Duodenal mucosa (tissue), 2 donors: ENCODE results near the gene ASS1.

Experiments used
- H3K27ac ChIP-seq: one replicate; pipeline ENCODE4 v1.7.0; 2013; ENCODE audit warnings: low read depth, low read length
- H3K27me3 ChIP-seq, 2 donors: one replicate each; pipeline ENCODE4 v1.7.0; 2013; ENCODE audit warnings: low read length in 2 of 2, control low read depth in 1 of 2; ENCODE audit not compliant: insufficient read depth in 2 of 2, control insufficient read depth in 1 of 2
- H3K36me3 ChIP-seq, 2 donors: one replicate each; pipeline ENCODE4 v1.7.0; 2013; ENCODE audit warnings: low read length in 2 of 2, control low read depth in 1 of 2; ENCODE audit not compliant: insufficient read depth in 2 of 2, control insufficient read depth in 1 of 2
- H3K4me1 ChIP-seq, 2 donors: one replicate each; pipeline ENCODE4 v1.7.0; 2013; ENCODE audit warnings: low read length in 2 of 2, control low read depth in 1 of 2; ENCODE audit not compliant: insufficient read depth in 2 of 2, control insufficient read depth in 1 of 2
- H3K4me3 ChIP-seq, 2 donors: one replicate each; pipeline ENCODE4 v1.7.0; 2013; ENCODE audit warnings: low read length in 2 of 2, low read depth in 1 of 2
- H3K9ac ChIP-seq, 2 donors: one replicate each; pipeline ENCODE4 v1.7.0; 2013; ENCODE audit warnings: low read length in 2 of 2, low read depth in 1 of 2
- H3K9me3 ChIP-seq, 2 donors: one replicate each; pipeline ENCODE4 v1.7.0; 2013; ENCODE audit warnings: low read length in 2 of 2, control low read depth in 1 of 2; ENCODE audit not compliant: control insufficient read depth in 1 of 2

Gene ASS1

DNA sequence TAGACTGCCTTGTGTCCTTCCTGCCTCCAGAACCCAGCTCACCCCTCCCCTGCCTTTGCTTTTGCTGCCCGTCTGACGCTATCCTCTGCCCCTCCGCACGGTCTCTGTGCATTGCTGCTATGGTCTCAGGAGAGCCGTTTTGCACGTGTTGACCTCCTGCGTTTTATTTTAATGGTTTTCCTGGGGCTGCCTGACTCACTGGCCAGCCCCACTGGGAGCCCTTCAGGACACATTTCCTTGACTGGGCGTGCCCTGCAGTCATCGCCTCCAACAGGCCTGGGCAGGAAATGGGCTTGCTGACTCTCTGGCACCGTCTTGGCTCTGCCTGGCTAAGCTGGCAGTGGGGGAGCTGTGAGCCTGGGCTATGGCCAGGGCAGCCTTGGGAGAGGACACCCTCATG, 17.9 kb upstream of the ASS1 start:
- Histone ChIP-seq H3K9me3 (peaks cover 0 to 9% of the 10 kb centered on the region in 2 donors), H3K4me3 (no peak overlapping the region), H3K27me3 (no peaks in the 10 kb centered on the region), H3K4me1 (peaks cover 18 to 20% of the 10 kb centered on the region in 2 donors), H3K36me3 (peaks cover 0 to 3% of the 10 kb centered on the region in 2 donors), H3K9ac (no peak overlapping the region), H3K27ac (no peak overlapping the region)

DNA sequence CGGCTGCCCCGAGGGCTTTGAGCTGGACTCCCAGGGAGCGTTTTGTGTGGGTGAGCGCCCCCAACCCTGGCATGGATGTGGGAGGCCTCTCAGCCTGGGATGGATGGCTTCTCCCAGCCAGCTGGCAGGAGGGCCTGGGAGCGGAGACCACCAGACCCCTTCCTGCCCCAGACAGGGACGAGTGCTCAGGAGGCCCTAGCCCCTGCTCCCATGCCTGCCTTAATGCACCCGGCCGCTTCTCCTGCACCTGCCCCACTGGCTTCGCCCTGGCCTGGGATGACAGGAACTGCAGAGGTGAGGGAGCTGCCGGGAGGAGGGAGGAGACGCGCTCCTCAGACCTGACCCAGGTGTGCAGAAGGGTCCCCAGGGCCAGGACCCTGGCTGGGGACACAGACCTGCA, 17.4 kb upstream of the ASS1 start:
- Histone ChIP-seq H3K4me3 (no peak overlapping the region), H3K4me1 (peaks cover 18 to 20% of the 10 kb centered on the region in 2 donors), H3K27me3 (peaks cover 1 to 2% of the 10 kb centered on the region in 2 donors), H3K9me3 (peaks cover 0 to 9% of the 10 kb centered on the region in 2 donors), H3K27ac (no peak overlapping the region), H3K36me3 (peaks cover 0 to 3% of the 10 kb centered on the region in 2 donors), H3K9ac (no peak overlapping the region)

DNA sequence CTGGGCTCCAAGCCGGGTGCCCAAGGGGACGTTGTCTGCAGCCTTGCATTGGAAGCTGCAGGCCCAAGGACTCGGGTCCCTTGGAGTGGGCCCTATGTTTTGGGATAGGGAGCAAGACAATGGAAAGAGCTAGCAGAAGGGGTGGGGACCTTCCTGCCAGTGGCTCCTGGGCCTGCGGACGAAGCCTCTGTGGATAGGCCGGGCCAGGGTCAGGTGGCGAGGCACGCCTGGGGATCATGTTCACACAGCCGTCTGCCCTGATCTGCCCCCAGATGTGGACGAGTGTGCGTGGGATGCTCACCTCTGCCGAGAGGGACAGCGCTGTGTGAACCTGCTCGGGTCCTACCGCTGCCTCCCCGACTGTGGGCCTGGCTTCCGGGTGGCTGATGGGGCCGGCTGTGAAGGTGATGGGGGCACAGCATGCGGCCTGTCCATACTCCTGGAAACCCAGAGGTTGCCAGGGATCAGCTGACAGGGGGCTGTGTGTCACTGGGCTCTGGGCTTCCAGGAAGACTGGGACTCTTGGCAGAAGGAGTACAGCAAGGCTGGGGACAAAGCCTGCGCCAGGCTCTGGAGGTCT, 16.6 kb upstream of the ASS1 start:
- no peak overlapping the region for H3K27ac ChIP-seq

DNA sequence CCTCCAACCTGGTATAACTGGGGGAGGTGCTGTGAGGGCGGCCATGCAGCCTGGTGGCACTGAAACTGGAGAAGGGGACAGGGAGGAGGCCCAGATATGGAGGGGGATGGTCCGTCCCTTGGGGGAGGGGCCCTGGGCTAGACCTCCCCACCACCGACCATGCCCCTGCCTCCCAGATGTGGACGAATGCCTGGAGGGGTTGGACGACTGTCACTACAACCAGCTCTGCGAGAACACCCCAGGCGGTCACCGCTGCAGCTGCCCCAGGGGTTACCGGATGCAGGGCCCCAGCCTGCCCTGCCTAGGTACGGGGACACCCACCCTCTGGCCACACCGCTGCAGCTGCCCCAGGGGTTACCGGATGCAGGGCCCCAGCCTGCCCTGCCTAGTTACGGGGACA, 15.4 kb upstream of the ASS1 start:
- Histone ChIP-seq H3K9me3 (peaks cover 0 to 9% of the 10 kb centered on the region in 2 donors), H3K27me3 (peaks cover 18 to 21% of the 10 kb centered on the region in 2 donors), H3K9ac (no peak overlapping the region), H3K4me1 (peaks cover 24 to 30% of the 10 kb centered on the region in 2 donors), H3K36me3 (peaks cover 0 to 3% of the 10 kb centered on the region in 2 donors), H3K4me3 (no peak overlapping the region), H3K27ac (no peak overlapping the region)

More for the DNA sequence above, 16.6 kb upstream of the ASS1 start:
- Histone ChIP-seq H3K36me3 (peaks cover 0 to 3% of the 10 kb centered on the region in 2 donors), H3K27me3 (peaks cover 6 to 10% of the 10 kb centered on the region in 2 donors), H3K9me3 (peaks cover 0 to 9% of the 10 kb centered on the region in 2 donors), H3K9ac (no peak overlapping the region), H3K4me1 (peaks cover 24 to 25% of the 10 kb centered on the region in 2 donors), H3K4me3 (no peak overlapping the region)

DNA sequence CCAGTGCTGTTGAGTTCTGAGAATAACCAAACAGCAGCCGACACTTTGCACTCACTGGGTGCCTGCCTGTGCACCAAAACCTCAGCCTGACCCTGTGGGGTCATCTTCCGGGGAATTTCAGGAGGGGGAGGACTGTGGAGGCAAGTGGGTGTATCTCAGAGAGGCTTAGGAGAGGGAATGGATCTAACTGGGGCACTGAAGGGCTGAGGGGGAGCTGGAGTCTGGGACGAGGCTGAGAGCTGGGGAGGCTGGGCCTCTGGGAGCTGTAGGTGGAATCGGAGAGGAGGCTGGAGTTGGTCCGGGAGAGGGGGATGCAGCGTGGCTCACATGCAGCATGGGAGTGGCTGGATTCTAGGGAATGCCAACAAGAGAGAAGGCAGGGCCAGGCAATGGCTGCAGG, 14.9 kb upstream of the ASS1 start:
- H3K27me3 ChIP-seq: peaks cover 19 to 21% of the 10 kb centered on the region in 2 donors
- peaks cover 24 to 30% of the 10 kb centered on the region in 2 donors for H3K4me1 ChIP-seq
- H3K9ac ChIP-seq: no peak overlapping the region
- no peak overlapping the region for H3K27ac ChIP-seq
- H3K9me3 ChIP-seq: peaks cover 0 to 9% of the 10 kb centered on the region in 2 donors
- H3K4me3 ChIP-seq: no peak overlapping the region
- H3K36me3 ChIP-seq: peaks cover 0 to 3% of the 10 kb centered on the region in 2 donors

DNA sequence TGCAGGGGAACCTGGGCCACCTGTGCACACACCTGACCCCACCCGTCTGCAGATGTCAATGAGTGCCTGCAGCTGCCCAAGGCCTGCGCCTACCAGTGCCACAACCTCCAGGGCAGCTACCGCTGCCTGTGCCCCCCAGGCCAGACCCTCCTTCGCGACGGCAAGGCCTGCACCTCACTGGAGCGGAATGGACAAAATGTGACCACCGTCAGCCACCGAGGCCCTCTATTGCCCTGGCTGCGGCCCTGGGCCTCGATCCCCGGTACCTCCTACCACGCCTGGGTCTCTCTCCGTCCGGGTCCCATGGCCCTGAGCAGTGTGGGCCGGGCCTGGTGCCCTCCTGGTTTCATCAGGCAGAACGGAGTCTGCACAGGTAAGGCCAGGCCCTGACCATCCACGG, 14.5 kb upstream of the ASS1 start:
- no peak overlapping the region for H3K4me3 ChIP-seq
- H3K36me3 ChIP-seq: peaks cover 0 to 3% of the 10 kb centered on the region in 2 donors
- no peak overlapping the region for H3K27ac ChIP-seq
- no peak overlapping the region for H3K9ac ChIP-seq
- H3K27me3 ChIP-seq: peaks cover 19 to 21% of the 10 kb centered on the region in 2 donors
- H3K4me1 ChIP-seq: peaks cover 24 to 30% of the 10 kb centered on the region in 2 donors
- H3K9me3 ChIP-seq: peaks cover 0 to 9% of the 10 kb centered on the region in 2 donors

DNA sequence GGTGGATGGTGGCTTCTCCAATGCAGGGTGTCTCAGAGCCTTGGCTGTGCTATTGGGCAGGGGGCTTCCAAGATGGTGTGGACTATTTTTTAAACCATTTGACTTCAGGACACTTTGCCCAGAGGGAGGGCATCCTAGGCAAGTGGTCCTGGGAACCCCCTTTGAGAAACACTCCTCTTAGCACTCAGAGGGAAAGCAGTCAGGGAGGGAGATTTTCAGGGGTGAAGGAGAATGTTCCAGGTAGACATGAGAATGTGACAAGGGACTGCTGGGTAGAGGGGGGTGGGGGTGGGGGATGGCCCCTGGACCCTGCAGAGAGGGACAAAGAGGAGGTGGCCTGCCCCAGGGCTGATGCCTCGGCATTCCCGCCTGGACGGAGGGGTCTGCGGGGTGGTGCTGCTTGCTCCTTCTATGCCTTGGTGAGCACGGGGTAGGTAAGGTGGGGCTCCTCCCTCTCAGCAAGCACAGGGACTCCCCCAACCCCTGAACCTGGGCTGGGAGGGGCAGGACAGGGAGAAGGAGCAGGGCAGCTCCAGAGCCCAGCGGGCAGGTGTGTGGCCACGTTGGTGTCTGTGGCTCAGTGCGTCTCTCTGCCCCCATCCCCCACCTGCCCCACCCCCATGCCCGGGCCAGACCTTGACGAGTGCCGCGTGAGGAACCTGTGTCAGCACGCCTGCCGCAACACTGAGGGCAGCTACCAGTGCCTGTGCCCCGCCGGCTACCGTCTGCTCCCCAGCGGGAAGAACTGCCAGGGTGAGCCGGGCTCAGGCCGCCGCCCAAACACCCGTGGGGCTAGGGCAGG, 13.8 kb upstream of the ASS1 start:
- Histone ChIP-seq H3K4me1 (peaks cover 20 to 25% of the 10 kb centered on the region in 2 donors), H3K27ac (no peak overlapping the region), H3K4me3 (no peak overlapping the region), H3K9me3 (peaks cover 0 to 9% of the 10 kb centered on the region in 2 donors), H3K36me3 (peaks cover 0 to 3% of the 10 kb centered on the region in 2 donors), H3K27me3 (peaks cover 19 to 21% of the 10 kb centered on the region in 2 donors), H3K9ac (no peak overlapping the region)

DNA sequence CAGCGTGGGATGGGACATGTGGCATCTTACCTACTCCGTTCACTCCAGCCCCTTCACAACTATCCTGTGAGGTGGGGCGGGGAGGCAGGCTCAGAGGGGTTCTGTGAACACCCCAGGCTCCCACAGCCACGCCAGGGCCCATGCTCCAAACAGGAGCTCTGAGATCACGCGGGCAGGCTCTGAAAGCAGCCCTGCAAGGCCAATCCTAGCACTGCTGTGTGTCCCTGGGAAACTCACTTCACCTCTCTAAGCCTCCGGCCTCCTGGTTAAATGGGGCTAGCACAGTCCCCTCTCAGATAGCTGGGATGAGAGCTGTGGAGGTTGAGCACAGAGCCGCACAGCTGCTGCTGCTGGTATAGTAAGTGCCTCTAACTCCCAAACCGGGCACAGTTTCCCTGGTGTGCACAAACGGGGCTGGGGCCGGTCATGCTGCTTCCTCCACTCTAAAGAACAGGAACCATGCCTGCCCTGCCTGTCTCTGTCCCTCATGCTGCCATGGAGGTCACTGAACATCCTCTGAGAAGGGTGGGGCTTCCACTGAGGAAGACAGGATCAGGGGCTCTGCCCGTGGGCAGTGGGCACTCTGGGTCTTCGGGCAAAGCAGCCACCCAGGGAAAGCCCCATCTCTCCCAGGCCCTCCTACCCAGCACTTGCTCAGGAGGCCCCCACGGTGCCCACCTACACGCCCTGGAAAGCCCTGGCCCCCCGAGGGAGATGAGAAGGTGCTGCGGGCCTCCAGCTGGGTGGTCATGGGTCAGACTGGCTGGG, 13.0 kb upstream of the ASS1 start:
- H3K36me3 ChIP-seq: peaks cover 0 to 3% of the 10 kb centered on the region in 2 donors
- H3K4me1 ChIP-seq: peaks cover 13 to 17% of the 10 kb centered on the region in 2 donors
- H3K4me3 ChIP-seq: no peak overlapping the region
- peaks cover 0 to 9% of the 10 kb centered on the region in 2 donors for H3K9me3 ChIP-seq
- H3K9ac ChIP-seq: no peak overlapping the region
- H3K27me3 ChIP-seq: peaks cover 19 to 21% of the 10 kb centered on the region in 2 donors
- no peak overlapping the region for H3K27ac ChIP-seq

DNA sequence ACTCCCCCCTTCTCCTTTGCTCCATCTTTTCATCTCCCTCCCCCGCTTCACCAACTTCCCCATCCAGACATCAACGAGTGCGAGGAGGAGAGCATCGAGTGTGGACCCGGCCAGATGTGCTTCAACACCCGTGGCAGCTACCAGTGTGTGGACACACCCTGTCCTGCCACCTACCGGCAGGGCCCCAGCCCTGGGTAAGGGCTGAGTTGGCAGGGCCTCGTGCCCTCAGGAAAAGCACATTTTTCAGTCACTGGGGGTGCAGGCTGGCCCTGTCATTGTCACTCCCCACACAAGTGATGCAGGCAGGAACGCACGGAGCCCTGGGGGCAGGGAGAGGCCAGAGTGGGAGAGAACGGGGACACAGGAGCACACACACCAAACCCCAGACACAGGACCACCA, 12.4 kb upstream of the ASS1 start:
- peaks cover 0 to 3% of the 10 kb centered on the region in 2 donors for H3K36me3 ChIP-seq
- peaks cover 19 to 21% of the 10 kb centered on the region in 2 donors for H3K27me3 ChIP-seq
- H3K27ac ChIP-seq: no peak overlapping the region
- H3K4me1 ChIP-seq: peaks cover 7 to 11% of the 10 kb centered on the region in 2 donors
- H3K4me3 ChIP-seq: no peak overlapping the region
- peaks cover 0 to 9% of the 10 kb centered on the region in 2 donors for H3K9me3 ChIP-seq
- H3K9ac ChIP-seq: no peak overlapping the region
